H9 (cell line): ENCODE results near the gene SLC9A4. TPM values are rescaled to one million over a fixed set of nuclear protein-coding genes. Genes with fewer than 3 reads are reported as not detected.

ENCODE experiments used
- DNase-seq: peaks from one replicate; pipeline ENCODE4 v3.0.0-alpha.2; 2017
- H2AFZ ChIP-seq: one replicate; pipeline ENCODE4 v1.6.1; 2013; ENCODE audit warnings: mild to moderate bottlenecking, low read length, control low read depth, moderate library complexity
- H2AK5ac ChIP-seq: 2 replicates; pipeline ENCODE4 v1.6.1; 2013; ENCODE audit warnings: low read length, control low read depth, mixed read lengths; ENCODE audit not compliant: insufficient read length
- H2BK120ac ChIP-seq: one replicate; pipeline ENCODE4 v1.6.1; 2013; ENCODE audit warnings: low read depth, mild to moderate bottlenecking, low read length, control low read depth, inconsistent platforms; ENCODE audit not compliant: poor library complexity, severe bottlenecking
- H2BK12ac ChIP-seq: 2 replicates; pipeline ENCODE4 v1.6.1; 2013; ENCODE audit warnings: low read length, control low read depth, mixed read lengths, low read depth; ENCODE audit not compliant: insufficient read length
- H2BK15ac ChIP-seq: 2 replicates; pipeline ENCODE4 v1.6.1; 2013; ENCODE audit warnings: low read depth, low read length, control low read depth
- H2BK20ac ChIP-seq: one replicate; pipeline ENCODE4 v1.6.1; 2013; ENCODE audit warnings: low read depth, mild to moderate bottlenecking, low read length, control low read depth, inconsistent platforms; ENCODE audit not compliant: poor library complexity, severe bottlenecking
- H2BK5ac ChIP-seq: 2 replicates; pipeline ENCODE4 v1.6.1; 2013; ENCODE audit warnings: low read length, control low read depth, mixed read lengths; ENCODE audit not compliant: insufficient read length
- H3K14ac ChIP-seq: 2 replicates; pipeline ENCODE4 v1.6.1; 2013; ENCODE audit warnings: low read length, control low read depth; ENCODE audit not compliant: insufficient read depth
- H3K18ac ChIP-seq: 2 replicates; pipeline ENCODE4 v1.6.1; 2013; ENCODE audit warnings: low read depth, mild to moderate bottlenecking, mixed read lengths, low read length, control low read depth; ENCODE audit not compliant: insufficient read length
- H3K23ac ChIP-seq: 2 replicates; pipeline ENCODE4 v1.6.1; 2013; ENCODE audit warnings: low read length, control low read depth, mixed read lengths, low read depth; ENCODE audit not compliant: insufficient read length
- H3K23me2 ChIP-seq: 2 replicates; pipeline ENCODE4 v1.6.1; 2013; ENCODE audit warnings: low read depth, mild to moderate bottlenecking, mixed read lengths, low read length, control low read depth; ENCODE audit not compliant: insufficient read length, poor library complexity, severe bottlenecking
- H3K27ac ChIP-seq: 2 replicates; pipeline ENCODE4 v1.5.1; 2013; ENCODE audit warnings: low read length, control low read depth, mixed read lengths, low read depth; ENCODE audit not compliant: insufficient read length
- H3K27me3 ChIP-seq: 2 replicates; pipeline ENCODE4 v1.6.1; 2013; ENCODE audit warnings: low read length, control low read depth, inconsistent platforms; ENCODE audit not compliant: insufficient read depth
- H3K4ac ChIP-seq: 2 replicates; pipeline ENCODE4 v1.6.1; 2013; ENCODE audit warnings: low read depth, mild to moderate bottlenecking, control low read depth, inconsistent platforms, low read length, moderate library complexity
- H3K4me1 ChIP-seq: 2 replicates; pipeline ENCODE4 v1.6.1; 2013; ENCODE audit warnings: low read length, control low read depth, inconsistent platforms; ENCODE audit not compliant: insufficient read depth
- H3K4me2 ChIP-seq: 2 replicates; pipeline ENCODE4 v1.6.1; 2013; ENCODE audit warnings: low read length, control low read depth, mixed read lengths; ENCODE audit not compliant: insufficient read length, insufficient read depth
- H3K56ac ChIP-seq: 2 replicates; pipeline ENCODE4 v1.6.1; 2013; ENCODE audit warnings: low read depth, mild to moderate bottlenecking, mixed read lengths, low read length, control low read depth; ENCODE audit not compliant: insufficient read length
- H3K79me1 ChIP-seq: 2 replicates; pipeline ENCODE4 v1.6.1; 2013; ENCODE audit warnings: low read depth, mild to moderate bottlenecking, moderate library complexity, low read length, control low read depth, inconsistent platforms; ENCODE audit not compliant: insufficient read depth, poor library complexity, severe bottlenecking
- H3K79me2 ChIP-seq: 2 replicates; pipeline ENCODE4 v1.6.1; 2013; ENCODE audit warnings: low read length, control low read depth, inconsistent platforms; ENCODE audit not compliant: insufficient read depth
- H3K9ac ChIP-seq: 2 replicates; pipeline ENCODE4 v1.6.1; 2013; ENCODE audit warnings: low read length, control low read depth, mixed read lengths; ENCODE audit not compliant: insufficient read length; ENCODE audit errors: extremely low read depth
- H3K9me3 ChIP-seq: one replicate; pipeline ENCODE4 v1.6.1; 2013; ENCODE audit warnings: low read depth, low read length, inconsistent platforms; ENCODE audit not compliant: control insufficient read depth
- H3T11ph ChIP-seq: one replicate; pipeline ENCODE4 v1.6.1; 2013; ENCODE audit warnings: mild to moderate bottlenecking, low read length, control low read depth, inconsistent platforms
- H4K20me1 ChIP-seq: one replicate; pipeline ENCODE4 v1.6.1; 2013; ENCODE audit not compliant: control insufficient read depth, insufficient read length, insufficient read depth
- H4K5ac ChIP-seq: 2 replicates; pipeline ENCODE4 v1.6.1; 2013; ENCODE audit warnings: low read depth, mild to moderate bottlenecking, mixed read lengths, low read length, control low read depth; ENCODE audit not compliant: insufficient read length
- H4K8ac ChIP-seq: replicated peaks from 2 replicates; pipeline ENCODE4 v1.6.1; 2013; ENCODE audit warnings: low read length, control low read depth, mixed read lengths, low read depth; ENCODE audit not compliant: insufficient read length
- H4K91ac ChIP-seq: 2 replicates; pipeline ENCODE4 v1.6.1; 2013; ENCODE audit warnings: low read depth, mild to moderate bottlenecking, moderate library complexity, mixed read lengths, low read length, control low read depth; ENCODE audit not compliant: insufficient read length
- H3K27ac Mint-ChIP-seq, 3 experiments: 2 replicates in 2 of 3; 3 replicates in 1 of 3; pipeline ENCODE4 v1.8.0; 2020 to 2021; ENCODE audit warnings: mixed read lengths in 3 of 3, mild to moderate bottlenecking in 1 of 3, moderate library complexity in 1 of 3
- H3K27me3 Mint-ChIP-seq: 2 replicates; pipeline ENCODE4 v1.8.0; 2021; ENCODE audit warnings: low read depth, mild to moderate bottlenecking, moderate library complexity, mixed read lengths
- H3K36me3 Mint-ChIP-seq, 3 experiments: 2 replicates in 2 of 3; 3 replicates in 1 of 3; pipeline ENCODE4 v1.8.0; 2020 to 2021; ENCODE audit warnings: low read depth in 3 of 3, mixed read lengths in 3 of 3; ENCODE audit not compliant: insufficient read depth in 1 of 3
- H3K4me1 Mint-ChIP-seq, 2 experiments: 2 replicates each; pipeline ENCODE4 v1.8.0; 2020; ENCODE audit warnings: mixed read lengths in 2 of 2
- H3K4me3 Mint-ChIP-seq, 2 experiments: 2 replicates in 1 of 2; 3 replicates in 1 of 2; pipeline ENCODE4 v1.8.0; 2020 to 2021; ENCODE audit warnings: mild to moderate bottlenecking in 2 of 2, mixed read lengths in 2 of 2, moderate library complexity in 1 of 2
- H3K9me3 Mint-ChIP-seq, 2 experiments: 2 replicates in 1 of 2; 3 replicates in 1 of 2; pipeline ENCODE4 v1.8.0; 2020; ENCODE audit warnings: mild to moderate bottlenecking in 2 of 2, mixed read lengths in 2 of 2, moderate library complexity in 1 of 2
- WGBS: extraction: QIAGEN DNeasy Blood & Tissue Kit; methylation state at CpG from one replicate; pipeline ENCODE4 v1.1.7; 2013; ENCODE audit warnings: missing lambda C conversion rate, low lambda C conversion rate, mixed read lengths; ENCODE audit not compliant: insufficient read length; ENCODE audit errors: extremely low coverage; 5-methylcytosine and 5-hydroxymethylcytosine counted together
- total RNA-seq: library from RNA; stranded (reverse); gene quantifications from 2 replicates; pipeline ENCODE4 v1.2.1, GENCODE V29; 2021
- TF ChIP-seq, protein P1 (sequence below): fragments of 200-600 bp; sonication (generic); conservative IDR thresholded peaks from 3 replicates; pipeline ENCODE4 v1.8.0; 2021; ENCODE audit warnings: antibody characterized with exemption, mild to moderate bottlenecking

Gene SLC9A4
- total RNA-seq, 1 experiment from 2014 or later: not detected

DNA sequence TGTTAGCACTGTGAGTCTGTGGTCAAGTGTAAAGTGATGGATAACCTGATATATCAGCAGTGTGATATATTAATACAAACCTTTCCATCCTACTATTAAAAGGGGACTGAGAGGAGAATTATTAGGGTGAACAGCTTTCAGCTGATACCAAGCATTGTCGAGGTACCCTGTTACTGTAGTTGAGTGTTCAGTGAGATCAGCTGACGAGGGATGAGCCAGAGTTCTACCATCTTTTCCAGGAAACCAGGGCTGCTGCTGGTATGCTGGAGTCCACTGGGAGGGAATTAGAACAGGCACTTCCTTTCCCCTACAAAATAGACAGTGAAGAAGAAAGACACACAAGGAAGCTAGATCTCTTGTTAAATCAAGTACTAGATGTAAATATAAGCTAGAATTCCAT is 49.7 kb upstream of the SLC9A4 start:
- H3K23ac ChIP-seq: no peak overlapping the region
- H4K20me1 ChIP-seq: no peaks in the 10 kb centered on the region
- TF ChIP-seq, protein P1, sequence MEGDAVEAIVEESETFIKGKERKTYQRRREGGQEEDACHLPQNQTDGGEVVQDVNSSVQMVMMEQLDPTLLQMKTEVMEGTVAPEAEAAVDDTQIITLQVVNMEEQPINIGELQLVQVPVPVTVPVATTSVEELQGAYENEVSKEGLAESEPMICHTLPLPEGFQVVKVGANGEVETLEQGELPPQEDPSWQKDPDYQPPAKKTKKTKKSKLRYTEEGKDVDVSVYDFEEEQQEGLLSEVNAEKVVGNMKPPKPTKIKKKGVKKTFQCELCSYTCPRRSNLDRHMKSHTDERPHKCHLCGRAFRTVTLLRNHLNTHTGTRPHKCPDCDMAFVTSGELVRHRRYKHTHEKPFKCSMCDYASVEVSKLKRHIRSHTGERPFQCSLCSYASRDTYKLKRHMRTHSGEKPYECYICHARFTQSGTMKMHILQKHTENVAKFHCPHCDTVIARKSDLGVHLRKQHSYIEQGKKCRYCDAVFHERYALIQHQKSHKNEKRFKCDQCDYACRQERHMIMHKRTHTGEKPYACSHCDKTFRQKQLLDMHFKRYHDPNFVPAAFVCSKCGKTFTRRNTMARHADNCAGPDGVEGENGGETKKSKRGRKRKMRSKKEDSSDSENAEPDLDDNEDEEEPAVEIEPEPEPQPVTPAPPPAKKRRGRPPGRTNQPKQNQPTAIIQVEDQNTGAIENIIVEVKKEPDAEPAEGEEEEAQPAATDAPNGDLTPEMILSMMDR: no peak
- no peak overlapping the region for H2AK5ac ChIP-seq
- H3K4me1 Mint-ChIP-seq: no peaks in the 10 kb centered on the region
- H3K79me1 ChIP-seq: no peaks in the 10 kb centered on the region
- no peak overlapping the region for H3K18ac ChIP-seq
- no peak overlapping the region for H3K14ac ChIP-seq
- H4K5ac ChIP-seq: no peak overlapping the region
- H3K79me2 ChIP-seq: no peaks in the 10 kb centered on the region
- H3K36me3 Mint-ChIP-seq: no peaks in the 10 kb centered on the region
- no peak overlapping the region for H3K27ac ChIP-seq
- no peak overlapping the region for H3K4me3 Mint-ChIP-seq
- H3K27ac Mint-ChIP-seq: no peak overlapping the region
- H2BK15ac ChIP-seq: no peak overlapping the region
- H3K27me3 ChIP-seq: no peaks in the 10 kb centered on the region
- H3K27me3 Mint-ChIP-seq: peaks cover 20% of the 10 kb centered on the region
- H3K4ac ChIP-seq: no peak overlapping the region
- no peak overlapping the region for H2BK12ac ChIP-seq
- no peaks in the 10 kb centered on the region for H3K23me2 ChIP-seq
- no peak overlapping the region for H4K91ac ChIP-seq
- no peak for DNase-seq
- no peaks in the 10 kb centered on the region; a peak in 2 of 5 replicates for H3K9me3 Mint-ChIP-seq
- no peak overlapping the region for H3T11ph ChIP-seq
- H3K56ac ChIP-seq: no peak overlapping the region
- H3K4me1 ChIP-seq: no peaks in the 10 kb centered on the region
- no peak overlapping the region for H2BK5ac ChIP-seq
- H3K4me2 ChIP-seq: no peak overlapping the region
- no peak overlapping the region for H2BK120ac ChIP-seq
- H3K9me3 ChIP-seq: no peaks in the 10 kb centered on the region
- H4K8ac ChIP-seq: no peak overlapping the region
- H2AFZ ChIP-seq: no peak overlapping the region
- no peak overlapping the region for H3K9ac ChIP-seq
- WGBS: no CpG with 5 or more reads among the region's 2 CpGs
- H2BK20ac ChIP-seq: no peak overlapping the region
